RWPE1 (cell line): ENCODE results near the gene DUOXA2.

Experiments used
- CTCF ChIA-PET: fragments of 350-600 bp; sonication (Branson Sonifier 250); formaldehyde crosslinking; extraction: SDS; loops from one replicate; lab custom pipeline; 2021; lab: Yijun Ruan, JAX
- POLR2A ChIA-PET: fragments of 400-600 bp; formaldehyde crosslinking; extraction: SDS; loops from one replicate; lab custom pipeline; 2020; ENCODE audit warnings: antibody characterized with exemption; ENCODE audit not compliant: low non-redundant PET; lab: Yijun Ruan, JAX
- DNase-seq: peaks from one replicate; pipeline ENCODE4 v3.0.0; 2012; ENCODE audit warnings: low spot score
- H3K27ac ChIP-seq: fragments of 450-650 bp; 2 replicates; pipeline ENCODE4 v1.5.1; 2017
- CTCF ChIP-seq: fragments of 450-650 bp; conservative IDR thresholded peaks from 2 replicates; pipeline ENCODE4 v1.5.1; 2017; ENCODE audit warnings: low read depth, mild to moderate bottlenecking

DUOXA2 gene

GRCh38 chr15:45140557-45141250 is 26.6 kb downstream of the DUOXA2 start:
- TF ChIP-seq CTCF, result no peak
- DNase-seq, result no peak
- ChIA-PET CTCF (interaction anchor here (0.9 kb wide), 1 partner anchor 23 kb away, joined by 3 read pairs; no protein-coding TSS in a partner anchor), POLR2A (no interaction called here)
- H3K27ac ChIP-seq, result no peak overlapping the region

GRCh38 chr15:45141386-45141785 is 27.3 kb downstream of the DUOXA2 start:
- ChIA-PET CTCF (interaction anchor here (0.9 kb wide), 1 partner anchor 14 kb away, joined by 3 read pairs; no protein-coding TSS in a partner anchor), POLR2A (no interaction called here)
- no peak for TF ChIP-seq CTCF
- no peak overlapping the region for H3K27ac ChIP-seq
- DNase-seq, result no peak

- no peak for DNase-seq
- CTCF ChIA-PET, result no interaction called here
- POLR2A ChIA-PET, result no interaction called here
- no peak for TF ChIP-seq CTCF
- no peak overlapping the region for H3K27ac ChIP-seq
Observed at GRCh38 chr15:45143056-45143455, 28.9 kb downstream of the DUOXA2 start.

GRCh38 chr15:45143946-45144345 is 29.8 kb downstream of the DUOXA2 start:
- DNase-seq, result no peak
- no peak overlapping the region for H3K27ac ChIP-seq
- POLR2A ChIA-PET, result no interaction called here
- CTCF ChIA-PET, result interaction anchor here (0.5 kb wide), 1 partner anchor 31 kb away, joined by 3 read pairs; no protein-coding TSS in a partner anchor
- no peak for TF ChIP-seq CTCF

GRCh38 chr15:45144775-45145174 is 30.6 kb downstream of the DUOXA2 start:
- H3K27ac ChIP-seq, result no peak overlapping the region
- ChIA-PET CTCF (interaction anchor here (0.6 kb wide), 1 partner anchor 12 kb away, joined by 4 read pairs; no protein-coding TSS in a partner anchor), POLR2A (no interaction called here)
- no peak for DNase-seq
- no peak for TF ChIP-seq CTCF

GRCh38 chr15:45146405-45146804 is 32.3 kb downstream of the DUOXA2 start:
- no peak for TF ChIP-seq CTCF
- DNase-seq, result no peak
- CTCF ChIA-PET, result interaction anchor here (2.0 to 2.5 kb wide), 2 partner anchors 16 to 28 kb away, joined by 8 to 9 read pairs; no protein-coding TSS in a partner anchor
- H3K27ac ChIP-seq, result no peak overlapping the region
- POLR2A ChIA-PET, result no interaction called here
